Measurements from ENCODE around the gene PAOX. TPM values are rescaled to one million over a fixed set of nuclear protein-coding genes. Genes with fewer than 3 reads are reported as not detected.
A peak's percentile ranks its signal among the peaks of the same experiment; 100 is the strongest.

PAOX gene
- polyA plus RNA-seq, 1 experiment: 4.5 TPM

DNA sequence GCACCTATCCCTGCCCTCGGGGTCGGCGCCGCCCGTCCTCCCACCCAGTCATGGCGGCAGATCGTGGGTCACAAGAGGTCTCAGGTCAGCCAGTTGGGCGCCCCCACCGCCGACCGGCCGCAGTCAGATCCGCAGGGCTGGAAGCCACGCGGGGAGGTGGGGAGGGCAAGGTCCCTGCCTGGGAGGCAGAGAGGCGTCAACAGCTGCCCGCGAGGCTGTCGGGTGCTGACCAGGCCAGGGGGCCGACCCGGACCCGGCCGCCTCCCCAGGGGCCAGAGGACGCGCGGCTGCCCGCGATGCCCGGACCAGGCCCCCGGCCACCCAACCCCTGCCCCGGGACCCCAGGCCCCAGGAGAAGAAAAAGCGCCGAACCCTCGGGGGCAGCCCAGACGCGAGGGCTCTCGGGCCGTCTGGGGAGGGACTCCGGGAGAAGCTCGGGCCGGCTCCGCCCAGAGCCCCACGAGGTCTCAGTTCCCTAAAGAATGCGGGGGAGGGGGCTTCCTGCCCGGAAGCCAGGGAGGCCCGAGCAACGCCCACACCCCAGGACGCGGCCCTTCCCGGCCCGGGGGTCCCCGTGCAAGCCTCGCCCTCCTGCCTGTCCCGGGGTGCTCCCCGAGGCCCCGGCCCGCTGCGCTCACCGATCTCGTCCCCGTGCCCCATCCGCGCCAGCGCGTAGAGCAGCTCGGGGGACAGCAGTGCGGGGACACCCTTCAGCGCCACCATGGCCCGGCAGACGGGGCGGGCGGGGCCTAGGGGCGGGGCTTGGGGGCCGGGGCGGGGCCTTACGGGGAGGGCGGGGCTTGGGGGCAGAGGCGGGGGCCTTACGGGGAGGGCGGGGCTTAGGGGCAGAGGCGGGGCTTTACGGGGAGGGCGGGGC lies 21.5 kb upstream of the PAOX start, which contains the start of gene FUOM:
FUOM (minus strand) TSS at position 735 of the 877 bp plus-strand sequence; CDS start at position 723, 12 bp downstream.
- no peaks in the 10 kb centered on the region for H3K27me3 ChIP-seq (ENCODE audit: control insufficient read depth, insufficient read depth, low read length)
- TF ChIP-seq, protein P1, sequence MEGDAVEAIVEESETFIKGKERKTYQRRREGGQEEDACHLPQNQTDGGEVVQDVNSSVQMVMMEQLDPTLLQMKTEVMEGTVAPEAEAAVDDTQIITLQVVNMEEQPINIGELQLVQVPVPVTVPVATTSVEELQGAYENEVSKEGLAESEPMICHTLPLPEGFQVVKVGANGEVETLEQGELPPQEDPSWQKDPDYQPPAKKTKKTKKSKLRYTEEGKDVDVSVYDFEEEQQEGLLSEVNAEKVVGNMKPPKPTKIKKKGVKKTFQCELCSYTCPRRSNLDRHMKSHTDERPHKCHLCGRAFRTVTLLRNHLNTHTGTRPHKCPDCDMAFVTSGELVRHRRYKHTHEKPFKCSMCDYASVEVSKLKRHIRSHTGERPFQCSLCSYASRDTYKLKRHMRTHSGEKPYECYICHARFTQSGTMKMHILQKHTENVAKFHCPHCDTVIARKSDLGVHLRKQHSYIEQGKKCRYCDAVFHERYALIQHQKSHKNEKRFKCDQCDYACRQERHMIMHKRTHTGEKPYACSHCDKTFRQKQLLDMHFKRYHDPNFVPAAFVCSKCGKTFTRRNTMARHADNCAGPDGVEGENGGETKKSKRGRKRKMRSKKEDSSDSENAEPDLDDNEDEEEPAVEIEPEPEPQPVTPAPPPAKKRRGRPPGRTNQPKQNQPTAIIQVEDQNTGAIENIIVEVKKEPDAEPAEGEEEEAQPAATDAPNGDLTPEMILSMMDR (IDR thresholded peaks at IDR 0.05; ENCODE audit: insufficient read depth, low read depth, low read length): no peak
- DNase-seq (ENCODE audit: low read depth): no peak
- CTCF ChIA-PET: interaction anchor here (2.1 kb wide), 1 partner anchor 28 kb away, joined by 7 read pairs; no protein-coding TSS in a partner anchor
- H3K36me3 ChIP-seq (ENCODE audit: control insufficient read depth, insufficient read depth, low read length): peaks cover 3% of the 10 kb centered on the region
- POLR2A ChIA-PET: no interaction called here
- peak within 1 kb of the TSS; percentile 63 for H3K4me3 ChIP-seq (ENCODE audit: low read depth, low read length)

DNA sequence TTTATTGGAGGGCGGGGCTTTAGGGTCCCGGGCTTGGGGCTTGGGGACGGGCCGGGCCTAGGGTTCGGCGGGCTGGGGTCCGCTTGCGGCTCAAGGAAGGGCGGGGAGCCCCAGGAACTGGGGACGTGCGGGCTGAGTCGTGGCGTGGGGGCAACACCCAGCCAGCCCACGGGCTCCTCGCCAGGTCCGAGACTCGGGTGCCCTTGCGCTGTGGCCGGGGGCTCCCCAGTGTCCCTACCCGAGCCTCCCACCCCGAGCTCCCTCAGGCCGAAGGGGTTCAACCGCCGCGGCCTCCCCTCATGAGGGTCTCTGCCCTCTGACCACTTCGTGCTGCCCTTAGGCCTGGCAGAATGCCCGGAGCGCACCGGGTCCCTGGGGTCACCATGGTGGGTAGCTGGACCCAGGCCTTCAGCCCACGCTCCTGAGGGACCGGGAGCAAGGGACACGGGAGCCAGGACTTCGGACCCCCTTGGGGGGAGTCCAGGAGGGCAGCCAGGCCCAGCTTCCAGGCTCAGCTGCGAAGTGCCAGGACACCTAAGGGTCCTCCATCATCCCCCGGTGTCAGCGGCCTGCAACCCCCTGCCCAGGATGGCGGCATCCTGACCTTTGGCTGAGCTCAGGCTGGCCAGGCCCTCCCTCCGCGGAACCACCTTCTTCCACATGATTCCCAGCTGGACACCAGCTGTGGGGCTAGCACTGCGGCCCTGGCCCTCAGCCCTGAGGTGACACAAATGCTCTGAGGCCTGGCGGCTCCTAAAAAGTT lies 20.7 kb upstream of the PAOX start:
- TF ChIP-seq, protein P1 (IDR thresholded peaks at IDR 0.05; ENCODE audit: insufficient read depth, low read depth, low read length): no peak
- Histone ChIP-seq H3K36me3 (ENCODE audit: control insufficient read depth, insufficient read depth, low read length) (peaks cover 3% of the 10 kb centered on the region), H3K4me3 (ENCODE audit: low read depth, low read length) (no peak overlapping the region), H3K27me3 (ENCODE audit: control insufficient read depth, insufficient read depth, low read length) (no peaks in the 10 kb centered on the region)
- DNase-seq (ENCODE audit: low read depth): no peak
- CTCF ChIA-PET: interaction anchor here (1.0 to 2.1 kb wide), 4 partner anchors 12 to 45 kb away, joined by 3 to 7 read pairs (median 4); no protein-coding TSS in a partner anchor
- POLR2A ChIA-PET: no interaction called here

GRCh38 chr10:133358925-133359310 lies 20.1 kb upstream of the PAOX start:
- Histone ChIP-seq H3K36me3 (ENCODE audit: control insufficient read depth, insufficient read depth, low read length) (peaks cover 3% of the 10 kb centered on the region), H3K4me3 (ENCODE audit: low read depth, low read length) (no peak overlapping the region), H3K27me3 (ENCODE audit: control insufficient read depth, insufficient read depth, low read length) (no peaks in the 10 kb centered on the region)
- POLR2A ChIA-PET: no interaction called here
- TF ChIP-seq, protein P1 (IDR thresholded peaks at IDR 0.05; ENCODE audit: insufficient read depth, low read depth, low read length): no peak
- CTCF ChIA-PET: interaction anchor here (1.0 to 1.4 kb wide), 3 partner anchors 11 to 45 kb away, joined by 3 to 5 read pairs (median 3); no protein-coding TSS in a partner anchor
- DNase-seq (ENCODE audit: low read depth): no peak

GRCh38 chr10:133359554-133359971 lies 19.5 kb upstream of the PAOX start:
- Histone ChIP-seq H3K36me3 (ENCODE audit: control insufficient read depth, insufficient read depth, low read length) (peaks cover 3% of the 10 kb centered on the region), H3K4me3 (ENCODE audit: low read depth, low read length) (no peak overlapping the region), H3K27me3 (ENCODE audit: control insufficient read depth, insufficient read depth, low read length) (no peaks in the 10 kb centered on the region)
- ChIA-PET CTCF (interaction anchor here (1.0 to 1.4 kb wide), 3 partner anchors 11 to 46 kb away, joined by 3 to 5 read pairs (median 3); no protein-coding TSS in a partner anchor), POLR2A (no interaction called here)
- no peak for DNase-seq (ENCODE audit: low read depth)
- TF ChIP-seq, protein P1 (IDR thresholded peaks at IDR 0.05; ENCODE audit: insufficient read depth, low read depth, low read length): no peak

Data from BJ (cell line).